ENCODE results near the gene ECPAS.

Gene ECPAS

DNA sequence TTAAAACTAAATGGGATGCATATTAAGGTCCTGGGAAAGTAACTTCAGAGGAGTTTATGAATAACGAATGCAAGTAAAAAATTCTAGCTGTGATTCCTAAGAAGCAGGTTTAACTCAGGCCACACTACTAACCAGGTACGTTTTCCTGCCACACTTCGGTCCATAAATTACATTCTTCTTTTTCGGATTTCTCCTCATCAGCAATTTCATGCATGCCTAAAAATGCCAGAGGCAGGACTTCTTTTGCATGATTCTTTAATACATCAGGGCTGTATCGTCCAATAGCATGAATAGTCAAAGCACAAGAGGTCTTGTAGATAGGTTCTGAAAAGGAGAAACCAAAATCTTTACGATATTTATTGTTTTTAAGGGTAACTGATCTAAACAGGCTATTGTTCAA, 111.9 kb downstream of the ECPAS start:
- H3K27me3 ChIP-seq (ENCODE audit: insufficient read depth, low read length), result no peaks in the 10 kb centered on the region
- no peak overlapping the region for H2BK5ac ChIP-seq (ENCODE audit: low read depth, low read length, poor library complexity)
- WGBS (ENCODE audit: extremely low coverage, insufficient coverage, insufficient read length), result no CpG with 5 or more reads among the region's 6 CpGs
- no peak overlapping the region for H2BK120ac ChIP-seq (ENCODE audit: insufficient read depth, low read length, poor library complexity)
- no peak overlapping the region for H4K12ac ChIP-seq (ENCODE audit: low read depth, low read length)
- H3K14ac ChIP-seq (ENCODE audit: low read length), result no peak overlapping the region
- H3K27ac ChIP-seq (ENCODE audit: low read depth, low read length), result no peak overlapping the region
- H2BK12ac ChIP-seq (ENCODE audit: low read length), result no peak overlapping the region
- peaks cover 6 to 37% of the 10 kb centered on the region in 2 experiments for H3K36me3 ChIP-seq (ENCODE audit: control insufficient read depth in 1 of 2, insufficient read depth in 2 of 2, low read length in 2 of 2)
- H3K79me1 ChIP-seq (ENCODE audit: low read length), result no peaks in the 10 kb centered on the region
- H3K4me1 ChIP-seq (ENCODE audit: control insufficient read depth in 1 of 2, insufficient read depth in 2 of 2, low read length in 2 of 2), result no peaks in the 10 kb centered on the region
- DNase-seq, result no peak
- H2AFZ ChIP-seq (ENCODE audit: insufficient read depth, low read length, poor library complexity), result no peak overlapping the region
- no peak overlapping the region for H3K4me3 ChIP-seq (ENCODE audit: low read depth, low read length)
- no peak overlapping the region for H3K18ac ChIP-seq (ENCODE audit: low read length)
- H4K91ac ChIP-seq (ENCODE audit: low read depth, low read length), result no peak overlapping the region
- no peak overlapping the region for H4K8ac ChIP-seq (ENCODE audit: low read depth, low read length)
- no peak overlapping the region for H3K23ac ChIP-seq (ENCODE audit: low read length)
- H3K9me3 ChIP-seq (ENCODE audit: insufficient read depth, low read depth, low read length), result no peaks in the 10 kb centered on the region
- H3K4me2 ChIP-seq (ENCODE audit: low read length), result no peak overlapping the region
- H2AK5ac ChIP-seq (ENCODE audit: low read length), result no peak overlapping the region
- no peak overlapping the region for H3K9ac ChIP-seq (ENCODE audit: low read length)
- no peak overlapping the region for H3K4ac ChIP-seq (ENCODE audit: low read depth, low read length)
- H3K79me2 ChIP-seq (ENCODE audit: control insufficient read depth, insufficient read depth, low read length, poor library complexity), result no peaks in the 10 kb centered on the region

DNA sequence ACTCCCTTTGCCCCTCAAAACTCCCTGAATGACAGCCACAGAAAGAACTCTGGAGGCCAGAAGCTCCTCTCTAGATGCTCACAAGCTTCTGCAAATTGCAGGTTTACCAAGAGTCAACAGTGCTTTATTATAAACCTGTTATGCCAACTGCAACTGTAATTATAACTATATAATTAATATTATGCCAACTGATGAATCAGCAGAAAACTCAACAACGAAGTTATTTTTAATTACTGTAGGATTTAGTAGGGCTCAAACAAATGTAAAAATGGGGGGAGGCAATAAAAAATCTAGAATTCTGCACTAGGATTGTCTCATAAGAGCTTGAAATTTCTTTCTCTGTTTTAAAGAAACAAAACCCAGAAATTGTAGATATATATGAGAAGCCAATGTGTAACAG, 117.2 kb downstream of the ECPAS start:
- no peak overlapping the region for H3K27ac ChIP-seq (ENCODE audit: low read depth, low read length)
- H3K4me3 ChIP-seq (ENCODE audit: low read depth, low read length), result no peak overlapping the region
- no CpG with 5 or more reads among the region's 1 CpG for WGBS (ENCODE audit: extremely low coverage, insufficient coverage, insufficient read length)
- H3K4me2 ChIP-seq (ENCODE audit: low read length), result no peak overlapping the region
- H3K4me1 ChIP-seq (ENCODE audit: control insufficient read depth in 1 of 2, insufficient read depth in 2 of 2, low read length in 2 of 2), result no peaks in the 10 kb centered on the region
- H3K79me2 ChIP-seq (ENCODE audit: control insufficient read depth, insufficient read depth, low read length, poor library complexity), result no peaks in the 10 kb centered on the region
- H4K8ac ChIP-seq (ENCODE audit: low read depth, low read length), result no peak overlapping the region
- no peak overlapping the region for H2AFZ ChIP-seq (ENCODE audit: insufficient read depth, low read length, poor library complexity)
- H3K14ac ChIP-seq (ENCODE audit: low read length), result no peak overlapping the region
- peaks cover 8 to 35% of the 10 kb centered on the region in 2 experiments for H3K36me3 ChIP-seq (ENCODE audit: control insufficient read depth in 1 of 2, insufficient read depth in 2 of 2, low read length in 2 of 2)
- no peak overlapping the region for H3K23ac ChIP-seq (ENCODE audit: low read length)
- no peaks in the 10 kb centered on the region for H3K79me1 ChIP-seq (ENCODE audit: low read length)
- no peak overlapping the region for H4K91ac ChIP-seq (ENCODE audit: low read depth, low read length)
- H3K18ac ChIP-seq (ENCODE audit: low read length), result no peak overlapping the region
- no peak overlapping the region for H4K12ac ChIP-seq (ENCODE audit: low read depth, low read length)
- no peak overlapping the region for H2BK12ac ChIP-seq (ENCODE audit: low read length)
- no peaks in the 10 kb centered on the region for H3K27me3 ChIP-seq (ENCODE audit: insufficient read depth, low read length)
- no peak overlapping the region for H2BK5ac ChIP-seq (ENCODE audit: low read depth, low read length, poor library complexity)
- no peak overlapping the region for H2BK120ac ChIP-seq (ENCODE audit: insufficient read depth, low read length, poor library complexity)
- H3K9me3 ChIP-seq (ENCODE audit: insufficient read depth, low read depth, low read length), result no peaks in the 10 kb centered on the region
- no peak for DNase-seq
- H2AK5ac ChIP-seq (ENCODE audit: low read length), result no peak overlapping the region
- no peak overlapping the region for H3K9ac ChIP-seq (ENCODE audit: low read length)
- H3K4ac ChIP-seq (ENCODE audit: low read depth, low read length), result no peak overlapping the region

DNA sequence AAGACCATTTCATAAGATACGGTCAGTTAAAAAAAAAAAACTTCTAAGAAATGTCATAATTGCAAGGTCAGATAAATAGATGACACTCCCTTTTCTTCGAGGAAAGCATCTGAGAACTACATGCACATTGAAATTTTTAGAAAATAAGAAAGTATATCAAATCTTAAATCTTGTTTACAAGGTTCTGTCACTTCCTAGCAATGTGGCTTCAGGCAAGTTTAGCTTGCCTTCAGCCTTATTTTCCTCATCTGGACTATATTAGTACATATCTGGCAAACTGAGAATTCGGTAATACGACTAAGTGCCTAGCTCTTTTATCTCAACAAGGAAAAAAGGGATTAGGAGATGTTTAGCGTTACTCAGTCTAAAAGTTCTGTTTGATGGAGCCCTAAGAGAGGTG, 121.7 kb downstream of the ECPAS start:
- peak; percentile 53 to 85 for DNase-seq
- no peak overlapping the region for H3K18ac ChIP-seq (ENCODE audit: low read length)
- no peak overlapping the region for H3K9ac ChIP-seq (ENCODE audit: low read length)
- no peak overlapping the region for H3K14ac ChIP-seq (ENCODE audit: low read length)
- no CpG with 5 or more reads among the region's 5 CpGs for WGBS (ENCODE audit: extremely low coverage, insufficient coverage, insufficient read length)
- peaks cover 4 to 11% of the 10 kb centered on the region in 2 experiments for H3K36me3 ChIP-seq (ENCODE audit: control insufficient read depth in 1 of 2, insufficient read depth in 2 of 2, low read length in 2 of 2)
- no peaks in the 10 kb centered on the region for H3K79me2 ChIP-seq (ENCODE audit: control insufficient read depth, insufficient read depth, low read length, poor library complexity)
- no peak overlapping the region for H4K12ac ChIP-seq (ENCODE audit: low read depth, low read length)
- H3K27me3 ChIP-seq (ENCODE audit: insufficient read depth, low read length), result no peaks in the 10 kb centered on the region
- H3K79me1 ChIP-seq (ENCODE audit: low read length), result no peaks in the 10 kb centered on the region
- H3K23ac ChIP-seq (ENCODE audit: low read length), result no peak overlapping the region
- H4K8ac ChIP-seq (ENCODE audit: low read depth, low read length), result no peak overlapping the region
- no peak overlapping the region for H2AK5ac ChIP-seq (ENCODE audit: low read length)
- no peak overlapping the region for H2BK5ac ChIP-seq (ENCODE audit: low read depth, low read length, poor library complexity)
- no peaks in the 10 kb centered on the region for H3K4me1 ChIP-seq (ENCODE audit: control insufficient read depth in 1 of 2, insufficient read depth in 2 of 2, low read length in 2 of 2)
- H3K9me3 ChIP-seq (ENCODE audit: insufficient read depth, low read depth, low read length), result no peaks in the 10 kb centered on the region
- H4K91ac ChIP-seq (ENCODE audit: low read depth, low read length), result no peak overlapping the region
- H3K4me2 ChIP-seq (ENCODE audit: low read length), result no peak overlapping the region
- no peak overlapping the region for H2AFZ ChIP-seq (ENCODE audit: insufficient read depth, low read length, poor library complexity)
- H3K4ac ChIP-seq (ENCODE audit: low read depth, low read length), result no peak overlapping the region
- H2BK120ac ChIP-seq (ENCODE audit: insufficient read depth, low read length, poor library complexity), result no peak overlapping the region
- H3K4me3 ChIP-seq (ENCODE audit: low read depth, low read length), result no peak overlapping the region
- no peak overlapping the region for H2BK12ac ChIP-seq (ENCODE audit: low read length)
- no peak overlapping the region for H3K27ac ChIP-seq (ENCODE audit: low read depth, low read length)

DNA sequence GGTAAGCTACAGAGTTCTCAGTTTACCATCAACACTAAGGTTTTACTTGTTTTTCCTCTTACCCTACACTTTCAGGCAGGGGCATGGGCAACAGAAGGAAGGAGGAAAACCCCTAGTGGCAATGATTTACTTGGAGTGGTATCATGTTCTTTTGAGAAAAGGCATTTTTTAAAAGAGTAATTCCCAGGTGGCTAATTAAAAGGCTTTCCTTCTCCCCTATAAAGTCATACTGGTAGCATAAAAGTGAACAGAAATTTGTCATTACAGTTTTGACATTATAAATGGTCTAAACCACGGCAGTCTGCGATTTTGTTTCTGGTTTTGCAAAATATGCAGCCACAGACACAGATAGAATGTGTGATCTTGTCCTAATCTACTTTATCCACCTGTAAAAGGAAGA, 123.3 kb downstream of the ECPAS start:
- Histone ChIP-seq H3K27me3 (ENCODE audit: insufficient read depth, low read length) (no peaks in the 10 kb centered on the region), H3K4me1 (ENCODE audit: control insufficient read depth in 1 of 2, insufficient read depth in 2 of 2, low read length in 2 of 2) (peaks cover 2 to 5% of the 10 kb centered on the region in 2 experiments), H3K4me2 (ENCODE audit: low read length) (no peak overlapping the region), H2AFZ (ENCODE audit: insufficient read depth, low read length, poor library complexity) (no peak overlapping the region), H3K79me1 (ENCODE audit: low read length) (no peaks in the 10 kb centered on the region), H3K79me2 (ENCODE audit: control insufficient read depth, insufficient read depth, low read length, poor library complexity) (no peaks in the 10 kb centered on the region), H3K4me3 (ENCODE audit: low read depth, low read length) (no peak overlapping the region), H3K9me3 (ENCODE audit: insufficient read depth, low read depth, low read length) (no peaks in the 10 kb centered on the region), H3K36me3 (ENCODE audit: control insufficient read depth in 1 of 2, insufficient read depth in 2 of 2, low read length in 2 of 2) (peaks cover 4 to 9% of the 10 kb centered on the region in 2 experiments), H3K27ac (ENCODE audit: low read depth, low read length) (no peak overlapping the region), H3K4ac (ENCODE audit: low read depth, low read length) (no peak overlapping the region), H4K8ac (ENCODE audit: low read depth, low read length) (no peak overlapping the region), H2BK5ac (ENCODE audit: low read depth, low read length, poor library complexity) (no peak overlapping the region), H4K12ac (ENCODE audit: low read depth, low read length) (no peak overlapping the region), H2BK12ac (ENCODE audit: low read length) (no peak overlapping the region), H4K91ac (ENCODE audit: low read depth, low read length) (no peak overlapping the region), H3K23ac (ENCODE audit: low read length) (no peak overlapping the region), H3K14ac (ENCODE audit: low read length) (no peak overlapping the region), H3K9ac (ENCODE audit: low read length) (no peak overlapping the region), H2AK5ac (ENCODE audit: low read length) (no peak overlapping the region), H2BK120ac (ENCODE audit: insufficient read depth, low read length, poor library complexity) (no peak overlapping the region), H3K18ac (ENCODE audit: low read length) (no peak overlapping the region)
- no peak for DNase-seq
- WGBS (ENCODE audit: extremely low coverage, insufficient coverage, insufficient read length), result no CpG with 5 or more reads among the region's 2 CpGs
